SH-SY5Y (cell line): Measurements from ENCODE around the gene COG8.

Experiments used
- GATA2 ChIP-seq: IDR thresholded peaks from 2 replicates; pipeline ENCODE4 v1.6.1; 2011; ENCODE audit warnings: mild to moderate bottlenecking, low read depth, low read length
- GATA3 ChIP-seq: IDR thresholded peaks from 2 replicates; pipeline ENCODE4 v1.6.1; 2011; ENCODE audit warnings: low read depth, mild to moderate bottlenecking, low read length, moderate library complexity

DNA sequence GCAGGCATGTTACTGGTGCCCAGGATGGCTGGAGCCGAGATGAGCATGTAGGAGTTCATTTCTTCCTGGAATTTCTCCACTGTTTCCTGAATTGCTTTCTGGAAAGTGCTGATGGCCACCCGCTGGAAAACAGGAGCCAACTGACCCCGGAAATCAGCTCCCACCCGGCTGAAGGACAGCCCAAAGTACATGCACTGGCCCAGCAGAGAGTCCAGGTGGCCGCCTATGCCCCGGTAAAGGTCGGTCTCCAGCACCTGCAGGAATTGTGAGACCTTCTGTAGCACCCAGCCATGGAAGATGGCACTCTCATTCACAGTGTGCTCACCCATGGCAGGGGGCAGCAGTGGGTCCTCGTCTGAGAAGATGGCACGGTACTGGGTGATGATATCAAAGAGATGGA is 4.7 kb downstream of the COG8 start:
- TF ChIP-seq GATA2 (no peak), GATA3 (no peak)
